SK-N-DZ (cell line): ENCODE measurements around the gene TOP3A. TPM values are rescaled to one million over a fixed set of nuclear protein-coding genes. Genes with fewer than 3 reads are reported as not detected.
"Not testable (repeated sequence)": the region's sequence is repeated elsewhere in the genome, so short reads cannot be mapped to it uniquely, and the experiment has no call there.

Experiments
- DNase-seq: peaks from one replicate; pipeline ENCODE4 v3.0.0-alpha.2; 2015; ENCODE audit warnings: low spot score
- polyA plus RNA-seq, 2 experiments: library from polyadenylated mRNA; depleted of rRNA; stranded (reverse); fragments of >200 nt; gene quantifications; 2 replicates each; pipeline ENCODE4 v1.2.3, GENCODE V29; 2014

TOP3A gene, protein sequence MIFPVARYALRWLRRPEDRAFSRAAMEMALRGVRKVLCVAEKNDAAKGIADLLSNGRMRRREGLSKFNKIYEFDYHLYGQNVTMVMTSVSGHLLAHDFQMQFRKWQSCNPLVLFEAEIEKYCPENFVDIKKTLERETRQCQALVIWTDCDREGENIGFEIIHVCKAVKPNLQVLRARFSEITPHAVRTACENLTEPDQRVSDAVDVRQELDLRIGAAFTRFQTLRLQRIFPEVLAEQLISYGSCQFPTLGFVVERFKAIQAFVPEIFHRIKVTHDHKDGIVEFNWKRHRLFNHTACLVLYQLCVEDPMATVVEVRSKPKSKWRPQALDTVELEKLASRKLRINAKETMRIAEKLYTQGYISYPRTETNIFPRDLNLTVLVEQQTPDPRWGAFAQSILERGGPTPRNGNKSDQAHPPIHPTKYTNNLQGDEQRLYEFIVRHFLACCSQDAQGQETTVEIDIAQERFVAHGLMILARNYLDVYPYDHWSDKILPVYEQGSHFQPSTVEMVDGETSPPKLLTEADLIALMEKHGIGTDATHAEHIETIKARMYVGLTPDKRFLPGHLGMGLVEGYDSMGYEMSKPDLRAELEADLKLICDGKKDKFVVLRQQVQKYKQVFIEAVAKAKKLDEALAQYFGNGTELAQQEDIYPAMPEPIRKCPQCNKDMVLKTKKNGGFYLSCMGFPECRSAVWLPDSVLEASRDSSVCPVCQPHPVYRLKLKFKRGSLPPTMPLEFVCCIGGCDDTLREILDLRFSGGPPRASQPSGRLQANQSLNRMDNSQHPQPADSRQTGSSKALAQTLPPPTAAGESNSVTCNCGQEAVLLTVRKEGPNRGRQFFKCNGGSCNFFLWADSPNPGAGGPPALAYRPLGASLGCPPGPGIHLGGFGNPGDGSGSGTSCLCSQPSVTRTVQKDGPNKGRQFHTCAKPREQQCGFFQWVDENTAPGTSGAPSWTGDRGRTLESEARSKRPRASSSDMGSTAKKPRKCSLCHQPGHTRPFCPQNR
- polyA plus RNA-seq (2014; cell fraction: cytosol; rRNA removed): 66.1 and 116 TPM in 2 replicates
- polyA plus RNA-seq (2014; cell fraction: nucleus; rRNA removed): 89.1 and 141 TPM in 2 replicates

DNA sequence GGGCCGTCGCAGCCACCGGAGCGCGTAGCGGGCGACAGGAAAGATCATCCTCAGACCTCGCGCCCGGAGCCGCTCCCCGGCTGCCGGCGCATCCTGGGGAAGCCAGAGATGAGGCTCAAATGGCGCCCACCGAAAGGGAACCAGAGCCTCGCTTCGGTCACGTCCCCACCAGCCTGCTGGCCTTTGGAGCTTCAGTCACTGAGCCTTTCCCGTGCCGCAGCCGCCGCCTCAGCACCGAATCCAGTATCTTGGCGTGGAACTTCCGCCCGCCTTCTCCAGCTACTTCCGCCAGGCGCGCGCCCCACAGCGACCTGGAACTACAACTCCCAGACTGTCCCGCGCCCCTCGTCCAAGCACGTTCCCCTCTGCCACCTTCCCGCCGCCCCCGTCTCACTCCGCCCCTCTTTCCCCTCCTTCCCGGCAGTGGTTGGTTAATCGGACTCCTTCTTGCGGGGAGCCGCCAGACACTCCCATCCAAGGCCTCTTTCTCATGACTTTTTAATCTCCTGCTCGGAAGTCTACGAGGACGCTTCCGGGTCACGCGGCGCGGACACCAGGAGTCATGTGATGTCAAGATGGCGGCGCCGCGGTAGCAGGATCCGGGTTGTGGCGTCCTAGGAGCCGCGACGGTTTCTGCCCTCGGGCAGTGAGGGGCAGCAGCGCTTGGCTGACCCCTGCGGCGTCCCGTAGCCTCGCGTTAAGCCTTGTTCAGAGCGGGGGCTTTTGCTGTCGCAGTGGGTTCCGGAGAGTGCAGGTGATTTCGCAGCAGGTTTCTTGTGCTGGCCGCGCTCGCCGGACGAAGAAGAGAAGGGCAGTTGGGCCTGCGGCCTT, at the start of gene TOP3A, which contains the start of gene SMCR8:
Gene TOP3A, minus strand, starts transcription at position 264 of the 831 bp plus-strand sequence. Its CDS starts 216 bp downstream, at position 48.
Gene SMCR8, plus strand, starts transcription at position 563 of the 831 bp plus-strand sequence. CDS start 497 bp downstream, outside the sequence.
- DNase-seq: peak; percentile 97

DNA sequence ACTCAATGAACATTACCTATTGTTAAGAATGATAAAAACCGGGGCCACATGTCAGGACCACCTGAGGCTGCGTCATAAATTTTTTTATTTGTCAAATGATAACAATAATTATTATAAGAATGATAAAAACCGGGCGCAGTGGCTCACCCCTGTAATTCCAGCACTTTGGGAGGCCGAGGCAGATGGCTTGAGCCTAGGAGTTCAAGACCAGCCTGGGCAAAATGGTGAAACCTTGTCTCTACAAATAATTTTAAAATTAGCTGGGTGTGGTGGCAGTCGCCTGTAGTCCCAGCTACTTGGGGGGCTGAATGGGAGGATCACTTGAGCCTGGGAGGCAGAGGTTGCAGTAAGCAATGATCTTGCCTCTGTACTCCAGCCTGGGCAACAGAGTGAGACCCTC, 49.4 kb upstream of the TOP3A start:
- DNase-seq: no peak

DNA sequence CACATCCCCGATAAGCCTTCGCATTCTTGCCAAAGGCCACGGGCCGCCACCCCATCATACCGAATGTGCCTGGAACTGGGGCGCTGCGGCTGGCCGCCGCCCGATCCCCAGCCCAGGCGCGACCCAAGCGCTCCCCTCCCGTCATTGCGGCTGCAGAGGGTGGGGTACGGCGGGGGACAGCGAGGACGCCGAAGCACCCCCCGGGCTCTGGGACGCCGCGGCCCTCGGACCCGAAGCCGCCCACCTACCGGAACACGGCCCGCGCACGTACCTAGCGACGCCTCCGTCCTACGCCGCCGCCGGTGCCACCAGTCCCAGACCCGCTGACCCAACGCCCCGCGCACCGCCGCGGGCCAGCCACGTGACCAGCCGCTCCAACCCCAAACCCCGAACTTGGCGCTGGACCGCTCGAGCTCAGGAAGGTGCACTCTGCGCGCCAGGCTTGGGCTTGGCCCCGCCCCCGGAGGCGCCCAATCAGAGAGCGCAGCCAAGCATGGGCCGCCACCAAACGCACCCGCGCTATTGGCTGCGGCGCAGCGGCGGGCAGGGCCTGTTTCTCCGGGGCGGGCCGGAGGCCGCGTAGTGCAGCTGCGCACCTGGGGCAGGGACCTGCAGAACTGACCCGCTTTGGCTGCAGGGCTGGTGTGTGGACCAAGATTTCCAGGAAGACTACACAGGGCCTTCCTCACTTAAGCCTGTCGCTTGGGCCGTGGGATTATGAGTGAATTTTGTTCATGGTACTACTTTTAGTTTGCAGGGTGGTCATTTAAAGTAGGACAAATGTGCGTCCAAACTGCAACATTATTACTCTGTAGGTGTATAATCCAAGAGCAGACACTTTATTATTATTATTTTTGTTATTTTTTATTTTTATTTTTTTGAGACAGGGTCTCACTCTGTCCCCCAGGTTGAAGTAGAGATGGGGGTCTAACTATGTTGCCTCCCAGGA, 48.6 kb upstream of the TOP3A start, which contains the start of gene SHMT1:
Gene SHMT1, minus strand, starts transcription at position 450 of the 949 bp plus-strand sequence. CDS start 7,569 bp downstream, outside the sequence.
- peak; percentile 91 for DNase-seq

DNA sequence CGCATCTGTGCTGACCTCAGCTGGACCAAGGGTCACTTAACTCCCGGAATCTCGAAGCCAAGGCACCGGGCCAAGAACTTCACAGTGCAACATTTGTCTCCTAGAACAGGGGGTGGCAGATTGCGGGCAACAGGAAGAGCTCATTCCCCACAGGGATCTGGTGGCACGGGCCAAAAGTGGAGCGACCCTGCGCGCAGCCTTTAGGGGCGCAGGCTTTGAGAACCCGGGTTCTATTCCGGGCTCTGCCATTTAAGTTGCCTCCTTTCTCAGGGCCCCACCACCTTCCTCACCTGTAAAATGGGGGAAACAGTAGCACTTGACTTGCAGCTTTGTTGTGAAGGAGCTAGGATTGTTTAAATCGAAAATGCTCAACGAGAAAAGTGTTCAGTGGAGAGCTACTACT, 47.9 kb upstream of the TOP3A start:
- no peak for DNase-seq

DNA sequence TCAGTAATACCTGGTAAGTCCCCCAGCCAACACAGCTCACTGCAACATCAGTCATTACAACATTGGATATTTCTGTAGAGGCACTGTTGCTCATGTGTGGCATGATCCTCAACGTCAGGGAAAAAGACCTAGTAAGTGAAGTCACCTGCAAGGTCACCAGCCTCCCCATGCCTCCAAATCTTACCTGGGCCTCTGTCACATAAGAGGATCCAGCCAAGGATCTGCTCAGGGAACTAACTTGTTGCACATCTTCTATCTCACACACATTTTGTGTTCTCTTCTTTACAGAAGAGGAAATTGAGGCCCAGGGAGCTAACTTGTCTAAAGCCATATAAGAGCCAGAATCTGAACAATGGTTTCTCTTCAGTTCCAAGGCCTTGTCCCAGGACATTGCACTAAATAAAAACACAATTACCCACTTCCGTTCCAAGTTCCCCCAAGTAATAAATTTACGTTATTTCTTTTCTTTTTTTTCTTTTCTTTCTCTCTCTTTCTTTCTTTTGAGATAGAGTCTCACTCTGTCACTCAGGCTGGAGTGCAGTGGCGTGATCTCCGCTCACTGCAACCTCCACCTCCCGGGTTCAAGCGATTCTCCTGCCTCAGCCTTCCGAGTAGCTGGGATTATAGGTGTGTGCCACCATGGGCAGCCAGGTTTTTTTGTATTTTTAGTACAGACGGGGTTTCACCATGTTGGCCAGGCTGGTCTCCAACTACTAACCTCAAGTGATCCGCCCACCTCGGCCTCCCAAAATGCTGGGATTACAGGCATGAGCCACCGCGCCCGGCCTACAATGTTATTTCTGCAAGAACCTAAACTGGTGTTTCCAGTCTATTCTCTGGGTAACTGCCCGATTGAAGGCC, 47.3 kb upstream of the TOP3A start:
- no peak for DNase-seq

DNA sequence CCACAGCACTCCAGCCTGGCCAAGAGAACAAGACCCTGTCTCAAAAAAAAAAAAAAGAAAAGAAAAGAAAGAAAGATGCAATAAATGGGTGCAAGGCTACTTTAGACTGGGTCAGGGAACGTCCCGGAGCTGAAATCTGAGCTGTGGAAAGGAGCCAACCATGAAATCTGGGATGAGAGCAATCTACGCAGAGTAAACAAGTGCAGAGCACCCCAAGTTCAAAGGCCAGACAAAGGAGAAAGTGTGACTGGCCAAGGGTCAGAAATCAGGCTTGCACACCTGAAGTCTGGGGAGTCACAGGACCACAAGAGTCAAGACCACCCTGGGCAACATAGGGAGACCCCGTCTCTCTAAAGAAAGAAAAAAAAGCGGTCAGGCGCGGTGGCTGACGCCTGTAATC, 45.7 kb upstream of the TOP3A start:
- DNase-seq: no peak

DNA sequence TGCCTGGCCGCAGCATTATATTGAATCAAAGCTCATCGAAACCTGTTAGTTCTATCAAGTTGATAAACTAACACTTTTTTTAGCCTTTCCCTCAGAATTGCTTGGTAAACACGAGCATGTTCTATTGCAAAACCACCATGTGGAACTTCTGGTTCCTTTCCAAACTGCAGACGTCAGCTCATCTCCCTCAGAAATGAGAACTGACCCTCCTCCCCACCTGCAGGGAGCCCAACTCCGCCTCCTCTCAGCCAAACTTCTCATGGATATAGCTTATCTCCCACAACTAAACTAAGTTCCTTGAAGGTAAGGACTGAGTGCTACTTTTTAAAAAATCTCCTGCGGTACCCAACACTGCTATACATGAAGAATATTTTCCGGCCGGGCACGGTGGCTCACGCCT, 41.8 kb upstream of the TOP3A start:
- DNase-seq: no peak

DNA sequence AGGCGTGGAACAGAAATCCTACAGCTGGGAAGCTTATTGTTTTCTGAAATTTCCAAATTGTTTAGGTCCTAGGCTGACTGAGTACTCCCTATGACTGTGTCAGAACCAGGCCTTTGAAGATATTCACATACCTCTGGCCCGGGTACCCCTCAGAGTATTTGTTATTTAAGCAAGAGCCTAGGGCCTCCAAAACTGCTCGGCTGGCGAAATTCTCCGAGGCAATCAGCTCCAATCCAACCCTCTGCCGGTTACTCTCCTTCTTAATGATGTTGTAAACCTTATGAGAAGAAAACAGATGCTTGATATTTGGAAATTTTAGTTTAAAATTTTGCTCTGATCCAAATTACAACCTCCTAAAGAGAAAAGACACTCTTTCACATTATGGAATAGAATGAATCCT, 38.7 kb upstream of the TOP3A start:
- DNase-seq: no peak

DNA sequence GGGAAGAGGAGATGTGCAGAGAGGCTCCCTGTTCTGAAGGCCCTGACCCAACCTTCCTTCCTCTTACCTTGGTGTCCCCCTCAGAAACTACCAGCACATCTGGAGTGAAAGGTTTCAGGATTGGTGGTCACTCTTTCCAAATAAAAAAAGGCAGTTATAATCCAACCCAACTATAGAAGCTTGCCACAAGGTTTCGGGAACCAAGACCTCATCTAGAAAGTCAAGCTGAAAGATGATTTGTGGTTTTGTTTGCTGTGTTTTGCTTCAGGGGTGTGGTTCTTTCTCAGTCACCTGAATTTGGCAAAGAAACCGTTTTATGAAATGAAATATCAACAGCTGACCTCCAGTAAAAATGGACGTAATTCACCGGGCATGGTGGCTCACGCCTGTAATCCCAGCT, 29.2 kb upstream of the TOP3A start:
- no peak for DNase-seq

DNA sequence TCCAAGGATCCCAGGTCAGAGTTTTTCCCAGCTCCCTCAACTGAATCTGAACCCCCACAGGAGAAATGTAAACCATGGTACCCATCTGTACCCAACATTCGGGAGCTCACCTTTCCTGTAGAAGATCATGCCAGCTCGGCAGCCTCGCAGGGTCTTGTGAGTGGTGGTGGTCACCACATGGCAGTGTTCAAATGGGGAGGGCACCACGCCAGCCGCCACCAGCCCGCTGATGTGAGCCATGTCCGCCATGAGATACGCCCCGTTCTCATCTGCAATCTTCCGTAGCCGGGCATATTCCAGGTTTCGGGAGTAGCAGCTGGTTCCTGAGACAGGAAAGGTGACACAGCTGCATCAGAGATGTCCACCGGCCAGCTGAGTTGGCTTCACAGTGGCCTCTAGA, 25.1 kb upstream of the TOP3A start:
- no peak for DNase-seq

DNA sequence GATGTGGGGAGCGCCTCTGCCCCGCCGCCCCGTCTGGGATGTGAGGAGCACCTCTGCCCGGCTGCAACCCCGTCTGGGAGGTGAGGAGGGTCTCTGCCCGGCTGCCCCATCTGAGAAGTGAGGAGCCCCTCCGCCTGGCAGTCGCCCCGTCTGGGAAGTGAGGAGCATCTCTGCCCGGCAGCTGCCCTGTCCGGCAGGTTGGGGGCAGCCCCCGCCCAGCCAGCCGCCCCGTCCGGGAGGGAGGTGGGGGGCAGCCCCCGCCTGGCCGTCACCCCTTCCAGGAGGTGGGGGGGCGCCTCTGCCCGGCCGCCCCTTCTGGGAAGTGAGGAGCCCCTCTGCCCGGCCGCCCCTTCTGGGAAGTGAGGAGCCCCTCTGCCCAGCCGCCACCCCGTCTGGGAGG, 23.4 kb upstream of the TOP3A start:
- DNase-seq: not testable (repeated sequence)

DNA sequence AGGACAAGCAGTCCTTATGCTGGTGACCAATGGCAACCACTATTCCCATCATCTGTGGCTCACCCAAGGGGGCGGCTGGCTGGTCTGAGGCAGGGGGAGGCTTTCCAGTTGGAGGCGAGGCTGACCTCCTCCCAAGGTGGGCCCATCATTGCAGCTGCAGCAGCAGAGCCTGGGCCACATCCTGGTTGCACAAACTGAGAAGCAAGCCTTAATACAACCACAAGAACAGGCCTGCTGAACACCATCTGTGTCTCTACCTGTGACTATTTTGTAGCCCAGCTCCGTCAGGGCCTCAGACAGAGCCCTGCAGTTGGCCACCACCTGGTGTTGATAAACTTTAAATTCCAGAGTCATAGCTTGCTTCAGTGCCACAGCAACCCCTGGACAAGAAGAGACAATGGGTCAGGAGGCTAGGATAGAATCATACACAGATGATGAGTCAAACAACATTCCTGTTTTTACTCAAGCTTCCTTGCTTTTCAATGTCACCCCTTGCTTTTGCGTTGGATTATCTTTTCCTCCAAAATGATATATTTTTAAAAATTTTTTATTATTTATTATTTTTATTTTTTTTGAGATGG, 18.2 kb upstream of the TOP3A start:
- DNase-seq: no peak

DNA sequence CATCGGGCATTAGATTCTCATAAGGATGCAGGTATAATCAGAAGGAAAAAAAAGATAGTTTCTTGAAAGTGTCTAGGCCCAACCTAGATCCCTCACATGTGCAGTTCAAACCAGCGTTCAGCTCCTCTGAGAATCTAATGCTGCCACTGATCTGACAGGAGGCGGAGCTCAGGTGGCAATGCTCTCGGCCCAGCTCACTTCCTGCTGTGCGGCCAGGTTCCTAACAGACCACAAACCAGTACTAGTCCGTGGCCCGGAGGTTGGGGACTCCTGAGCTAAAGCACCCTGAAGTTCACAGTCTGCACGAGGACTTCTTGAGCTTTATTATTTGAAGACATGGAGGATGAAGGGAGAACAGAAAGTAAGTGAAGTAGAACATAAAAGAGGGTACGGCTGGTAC, 17.1 kb upstream of the TOP3A start:
- DNase-seq: no peak

DNA sequence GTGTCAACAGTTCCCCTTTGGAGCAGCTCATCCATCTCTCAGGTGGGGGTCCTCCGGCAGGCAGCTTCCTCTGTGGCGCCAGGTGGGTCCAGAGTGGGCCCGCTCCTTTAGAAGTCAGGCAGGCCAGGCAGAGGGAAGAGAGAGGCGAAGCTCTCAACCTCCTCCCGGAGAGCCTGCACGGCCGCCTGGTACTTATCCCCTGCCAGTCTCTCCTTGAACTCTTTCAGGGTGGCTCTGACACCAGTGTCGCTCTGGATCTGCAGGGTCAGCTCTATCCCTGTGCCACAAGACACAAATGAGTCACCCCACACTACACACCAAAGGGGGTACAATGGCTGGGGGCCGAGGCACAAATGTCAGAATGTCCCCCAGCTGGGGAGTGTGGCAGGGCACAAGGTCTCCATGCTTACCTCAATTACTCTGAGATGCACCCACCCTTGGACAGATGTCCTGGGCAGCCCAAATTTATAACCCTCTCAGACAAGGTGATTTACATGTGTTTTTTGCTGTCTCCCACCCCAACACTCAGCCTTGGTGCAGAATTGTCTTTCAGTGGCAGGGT, 13.9 kb upstream of the TOP3A start:
- no peak for DNase-seq

DNA sequence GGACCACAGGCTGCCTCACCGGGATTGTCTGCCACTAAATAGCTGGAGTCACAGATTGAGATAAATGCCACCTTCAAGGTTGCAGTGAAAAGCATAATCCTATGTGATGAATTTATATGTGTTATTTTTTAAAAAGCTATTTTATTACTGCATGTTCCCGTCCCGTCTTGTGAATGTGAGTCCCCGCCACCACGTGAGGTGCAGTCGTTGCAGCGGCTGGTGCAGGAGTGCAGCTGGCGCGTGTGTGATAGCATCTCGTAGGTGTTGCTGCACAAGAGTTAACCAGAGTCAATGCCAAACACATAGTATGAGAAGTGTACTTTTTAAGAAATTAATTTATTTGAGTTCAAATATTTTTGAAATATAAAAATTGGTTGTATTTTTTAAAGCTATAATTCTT, 12.8 kb upstream of the TOP3A start:
- no peak for DNase-seq

DNA sequence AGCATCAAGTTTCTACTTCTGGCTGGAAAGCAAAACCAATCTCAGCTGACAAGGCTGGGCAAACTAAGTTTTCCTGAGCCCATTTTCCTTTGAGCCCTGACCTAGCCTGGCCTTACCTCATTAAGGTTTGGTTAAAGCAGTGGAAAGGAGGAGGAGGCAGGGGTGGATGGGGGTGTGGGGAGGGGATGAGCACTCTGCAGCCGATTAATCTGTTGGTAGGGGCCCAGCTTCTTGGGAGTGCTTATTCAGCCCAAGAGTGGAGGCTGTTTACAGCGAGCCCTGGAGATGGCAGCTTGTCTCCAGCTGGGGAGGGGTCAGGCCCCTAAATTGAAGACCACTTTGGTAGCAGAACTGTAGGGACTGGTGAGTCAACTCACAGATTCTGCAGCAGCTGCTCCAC, 12.3 kb upstream of the TOP3A start:
- no peak for DNase-seq

DNA sequence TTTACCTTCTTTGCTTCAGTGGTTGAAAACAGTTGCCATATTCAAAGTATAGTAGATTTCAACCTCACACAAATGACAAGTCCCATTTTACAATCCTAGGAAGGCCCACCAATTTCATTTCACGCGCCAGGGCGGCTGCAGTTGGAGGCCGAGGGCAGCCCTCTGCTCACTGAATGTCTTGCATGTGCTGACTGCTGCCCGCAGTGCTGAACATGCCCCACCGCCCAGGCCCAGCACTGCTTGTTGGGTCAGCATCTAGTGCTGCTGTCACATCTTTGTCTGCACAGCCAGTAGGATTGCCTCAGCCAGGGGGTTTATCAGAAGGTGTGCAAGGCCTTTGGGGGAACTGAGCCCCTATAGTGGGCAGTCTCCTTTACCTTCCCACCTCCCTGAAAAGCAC, 11.8 kb upstream of the TOP3A start:
- DNase-seq: no peak

DNA sequence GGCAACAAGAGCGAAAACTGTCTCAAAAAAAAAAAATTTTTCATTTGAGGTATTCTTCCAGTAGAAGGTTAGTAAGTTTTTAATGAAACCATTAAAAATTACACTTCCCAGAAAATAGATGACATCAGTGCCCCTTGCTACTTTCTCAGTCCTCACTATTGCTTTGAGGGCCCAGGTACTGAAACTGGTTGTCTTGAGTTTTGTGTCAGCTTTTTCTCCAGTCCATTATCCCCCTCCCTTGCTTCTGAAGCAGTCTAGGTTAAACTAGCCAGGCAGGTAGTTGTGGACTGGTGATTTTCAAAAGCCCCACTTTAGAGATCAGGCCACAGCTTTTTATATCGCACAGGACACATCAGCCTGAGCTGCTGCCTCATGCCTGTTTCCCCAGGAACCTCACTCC, 11.2 kb upstream of the TOP3A start:
- DNase-seq: no peak
